Measurements from ENCODE around the gene PPP1CA.

- no peak for TF ChIP-seq EZH2phosphoT487 (IDR thresholded peaks at IDR 0.05; ENCODE audit: insufficient read depth, low read depth)
- TF ChIP-seq EZH2 (IDR thresholded peaks at IDR 0.05; ENCODE audit: insufficient read depth, poor library complexity, severe bottlenecking): no peak
Measured at GRCh38 chr11:67433536-67434394, 32.1 kb upstream of the PPP1CA start.
